Tibial nerve (tissue), 4 donors: ENCODE results near the gene TNNI3K.

Experiments used
- CTCF ChIP-seq, 5 experiments: fragments of 200-600 bp in 3 of 5; fragments of 450-650 bp in 2 of 5; sonication (generic) in 3 of 5; IDR thresholded peaks; one replicate each; pipeline ENCODE4 v1.5.1; 2016 to 2019; ENCODE audit warnings: antibody characterized with exemption in 5 of 5, mild to moderate bottlenecking in 3 of 5, moderate library complexity in 2 of 5
- EP300 ChIP-seq, 2 donors: sonication (generic); formaldehyde crosslinking; IDR thresholded peaks; one replicate each; pipeline ENCODE4 v1.6.1; 2017; ENCODE audit warnings: antibody characterized with exemption in 2 of 2, mild to moderate bottlenecking in 1 of 2
- POLR2A ChIP-seq, 2 donors: fragments of 450-650 bp; IDR thresholded peaks; one replicate each; pipeline ENCODE4 v1.6.1; 2017; ENCODE audit warnings: antibody characterized with exemption in 2 of 2, mild to moderate bottlenecking in 2 of 2, moderate library complexity in 2 of 2

DNA sequence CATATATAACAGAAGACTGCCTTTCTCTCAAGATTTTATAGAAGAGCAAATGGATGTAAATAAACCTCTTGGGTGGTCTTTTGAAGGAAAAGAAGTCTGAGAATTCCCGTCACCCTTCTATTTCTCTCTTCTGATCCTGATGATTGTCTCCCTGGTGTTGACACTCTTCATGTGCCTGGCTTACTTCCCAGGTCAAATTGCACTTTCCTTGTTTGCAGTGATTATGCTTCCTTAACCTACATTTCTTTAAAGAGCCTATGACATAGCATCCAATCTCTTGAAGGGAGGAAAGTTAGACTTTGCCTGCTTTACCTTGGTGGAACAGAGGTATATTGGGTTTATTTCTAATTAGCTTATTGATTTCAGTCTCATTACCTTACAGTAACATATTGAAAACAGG lies 197.1 kb downstream of the TNNI3K start:
- no peak for TF ChIP-seq POLR2A (IDR thresholded peaks at IDR 0.05)
- no peak for TF ChIP-seq CTCF (IDR thresholded peaks at IDR 0.05)
- no peak for TF ChIP-seq EP300 (IDR thresholded peaks at IDR 0.05)
